Testis (tissue), 3 donors: ENCODE measurements around the gene SIX3. TPM values are rescaled to one million over a fixed set of nuclear protein-coding genes. Genes with fewer than 3 reads are reported as not detected.

Experiments
- DNase-seq: peaks from one replicate; pipeline ENCODE4 v3.0.0-alpha.2; 2019
- H3K27ac ChIP-seq, 2 donors: fragments of 200-600 bp; sonication (generic); one replicate each; pipeline ENCODE4 v1.5.1; 2019
- H3K27me3 ChIP-seq: fragments of 200-600 bp; sonication (generic); one replicate; pipeline ENCODE4 v1.5.1; 2019
- H3K36me3 ChIP-seq: fragments of 200-600 bp; sonication (generic); one replicate; pipeline ENCODE4 v1.5.1; 2017; ENCODE audit warnings: low read depth; ENCODE audit errors: missing control alignments
- H3K4me1 ChIP-seq: fragments of 200-600 bp; sonication (generic); one replicate; pipeline ENCODE4 v1.5.1; 2019
- H3K4me3 ChIP-seq, 2 donors: fragments of 200-600 bp; sonication (generic); one replicate each; pipeline ENCODE4 v1.5.1; 2017 to 2019
- H3K9me3 ChIP-seq: fragments of 200-600 bp; sonication (generic); one replicate; pipeline ENCODE4 v1.5.1; 2017
- CTCF ChIP-seq, 3 experiments: fragments of 450-650 bp in 2 of 3; fragments of 200-600 bp in 1 of 3; sonication (generic) in 1 of 3; IDR thresholded peaks; one replicate each; pipeline ENCODE4 v1.5.1; 2016 to 2019; ENCODE audit warnings: antibody characterized with exemption in 3 of 3, mild to moderate bottlenecking in 2 of 3, moderate library complexity in 1 of 3
- POLR2A ChIP-seq: fragments of 450-650 bp; IDR thresholded peaks from one replicate; pipeline ENCODE4 v1.6.1; 2017; ENCODE audit warnings: antibody characterized with exemption, mild to moderate bottlenecking, moderate library complexity
- WGBS, 2 donors: methylation state at CpG; one replicate each; pipeline ENCODE4 v1.1.5; 2018; 5-methylcytosine and 5-hydroxymethylcytosine counted together
- intact Hi-C: fragments of 100-400 bp; cut with DNase I; formaldehyde crosslinking; loops from one replicate; pipeline ENCODE4 v1.15.1; 2023; ENCODE audit warnings: low total_unique reads
- polyA plus RNA-seq: library from polyadenylated mRNA; stranded (reverse); fragments of 350-450 nt; fragmentation: Illumina TruSeq; extraction: RNeasy Lipid Tissue Mini Kit (QIAGEN cat#74804); gene quantifications from one replicate; pipeline ENCODE4 v1.2.3, GENCODE V29; 2014; ENCODE audit warnings: low read depth, low replicate concordance; ENCODE audit not compliant: insufficient read depth
- small RNA-seq, 2 donors: library from RNA; depleted of rRNA; stranded (forward); fragments of <200 nt; gene quantifications; one replicate each; pipeline ENCODE3, GENCODE V24; 2016
- total RNA-seq, 2 donors: library from RNA; depleted of rRNA; stranded (reverse); fragments of >200 nt; gene quantifications; one replicate each; pipeline ENCODE4 v1.2.3, GENCODE V29; 2016

SIX3 gene
- total and polyA plus RNA-seq, 3 donors from 2014 or later, result 0.19 to 0.47 (median 0.20) TPM

- WGBS, 2 donors, result 85 to 86% methylated on average over 1 of the region's 1 CpG
- intact Hi-C loops, result no loop called here
- DNase-seq, result no peak
These were observed 52.9 kb downstream of the SIX3 start for GRCh38 chr2:44994377-44994776.

More at GRCh38 chr2:44994377-44994776, 52.9 kb downstream of the SIX3 start:
- no peak overlapping the region for H3K4me3 ChIP-seq
- H3K27me3 ChIP-seq, result no peaks in the 10 kb centered on the region
- H3K27ac ChIP-seq, result no peak overlapping the region
- no peaks in the 10 kb centered on the region for H3K36me3 ChIP-seq
- no peak for TF ChIP-seq POLR2A
- TF ChIP-seq CTCF (IDR thresholded peaks at IDR 0.05), result no peak
- H3K4me1 ChIP-seq, result no peaks in the 10 kb centered on the region
- H3K9me3 ChIP-seq, result no peaks in the 10 kb centered on the region

Small RNAs within 50 kb of the gene (small RNA-seq; reads per million reads assigned to genes)
- gene RF02246 (0 reads per million in 2 donors), gene RF02247 (0 reads per million in 2 donors), gene RF02248 (0 reads per million in 2 donors), gene RF02250 (0 reads per million in 2 donors), gene RF02251 (0 reads per million in 2 donors), gene RF02252 (0 reads per million in 2 donors)

Other genes starting within 250 kb of the SIX3 start
- gene SIX2, start 67.8 kb downstream of the SIX3 start, total RNA-seq, result 1 to 10 TPM; 1.1 to 3.2 TPM
- gene SIX2, start 67.8 kb downstream of the SIX3 start, polyA plus RNA-seq, result 1.1 TPM